GM18517 (cell line): ENCODE results near the gene NEK9.

Experiments
- ATAC-seq: cut with Tn5 transposase; IDR thresholded peaks from one replicate; pipeline ENCODE4 v1.9.1; 2021; ENCODE audit warnings: mild to moderate bottlenecking, moderate library complexity; ENCODE audit not compliant: unreplicated experiment

NEK9 gene

GRCh38 chr14:75044322-75044721 lies 82.5 kb downstream of the NEK9 start:
- ATAC-seq = no peak

- ATAC-seq = no peak
Measured at GRCh38 chr14:75042035-75042434, 84.8 kb downstream of the NEK9 start.

GRCh38 chr14:75041613-75042012 lies 85.2 kb downstream of the NEK9 start:
- ATAC-seq = no peak

GRCh38 chr14:75040959-75041358 lies 85.9 kb downstream of the NEK9 start:
- no peak for ATAC-seq

GRCh38 chr14:75040507-75040906 lies 86.3 kb downstream of the NEK9 start:
- no peak for ATAC-seq

- ATAC-seq = no peak
Measured at GRCh38 chr14:75032939-75033338, 93.9 kb downstream of the NEK9 start.

- ATAC-seq = no peak
Measured at GRCh38 chr14:75030147-75030546, 96.7 kb downstream of the NEK9 start.
